Prostate gland (tissue), 2 donors: ENCODE data around the gene TMEM169.

Source experiments
- POLR2A ChIP-seq: fragments of 450-650 bp; IDR thresholded peaks from one replicate; pipeline ENCODE4 v1.6.1; 2016; ENCODE audit warnings: antibody characterized with exemption, mild to moderate bottlenecking
- POLR2AphosphoS5 ChIP-seq: sonication (generic); formaldehyde crosslinking; IDR thresholded peaks from one replicate; pipeline ENCODE4 v1.6.1; 2017; ENCODE audit warnings: antibody characterized with exemption
- TF ChIP-seq, protein P1 (sequence below), 4 experiments: fragments of 200-600 bp in 2 of 4; fragments of 450-650 bp in 2 of 4; sonication (generic) in 2 of 4; IDR thresholded peaks; 1 replicate in 3 of 4; 2 replicates in 1 of 4; pipeline ENCODE4 v1.5.1; 2016 to 2019; ENCODE audit warnings: antibody characterized with exemption in 4 of 4, mild to moderate bottlenecking in 2 of 4, moderate library complexity in 2 of 4

- TF ChIP-seq, protein P1, sequence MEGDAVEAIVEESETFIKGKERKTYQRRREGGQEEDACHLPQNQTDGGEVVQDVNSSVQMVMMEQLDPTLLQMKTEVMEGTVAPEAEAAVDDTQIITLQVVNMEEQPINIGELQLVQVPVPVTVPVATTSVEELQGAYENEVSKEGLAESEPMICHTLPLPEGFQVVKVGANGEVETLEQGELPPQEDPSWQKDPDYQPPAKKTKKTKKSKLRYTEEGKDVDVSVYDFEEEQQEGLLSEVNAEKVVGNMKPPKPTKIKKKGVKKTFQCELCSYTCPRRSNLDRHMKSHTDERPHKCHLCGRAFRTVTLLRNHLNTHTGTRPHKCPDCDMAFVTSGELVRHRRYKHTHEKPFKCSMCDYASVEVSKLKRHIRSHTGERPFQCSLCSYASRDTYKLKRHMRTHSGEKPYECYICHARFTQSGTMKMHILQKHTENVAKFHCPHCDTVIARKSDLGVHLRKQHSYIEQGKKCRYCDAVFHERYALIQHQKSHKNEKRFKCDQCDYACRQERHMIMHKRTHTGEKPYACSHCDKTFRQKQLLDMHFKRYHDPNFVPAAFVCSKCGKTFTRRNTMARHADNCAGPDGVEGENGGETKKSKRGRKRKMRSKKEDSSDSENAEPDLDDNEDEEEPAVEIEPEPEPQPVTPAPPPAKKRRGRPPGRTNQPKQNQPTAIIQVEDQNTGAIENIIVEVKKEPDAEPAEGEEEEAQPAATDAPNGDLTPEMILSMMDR (IDR thresholded peaks at IDR 0.05), result no peak
- TF ChIP-seq POLR2A (no peak), POLR2AphosphoS5 (no peak)
These were observed 12.7 kb upstream of the TMEM169 start for GRCh38 chr2:216069028-216069427.
